GM18868 (cell line): ENCODE results near the gene TARDBP.
"Not testable (repeated sequence)": the region's sequence is repeated elsewhere in the genome, so short reads cannot be mapped to it uniquely, and the experiment has no call there.

Experiments used
- ATAC-seq: cut with Tn5 transposase; IDR thresholded peaks from one replicate; pipeline ENCODE4 v1.9.1; 2021; ENCODE audit warnings: mild to moderate bottlenecking, moderate library complexity; ENCODE audit not compliant: unreplicated experiment

Gene TARDBP

GRCh38 chr1:10992004-10992403, 20.4 kb upstream of the TARDBP start:
- not testable (repeated sequence) for ATAC-seq

GRCh38 chr1:10992864-10993263, 19.6 kb upstream of the TARDBP start:
- ATAC-seq: no peak

GRCh38 chr1:10996100-10996499, 16.4 kb upstream of the TARDBP start:
- no peak for ATAC-seq

- no peak for ATAC-seq
Measured at GRCh38 chr1:11000526-11000925, 11.9 kb upstream of the TARDBP start.

- no peak for ATAC-seq
Measured at GRCh38 chr1:11013160-11013531, 692 bp downstream of the TARDBP start.

GRCh38 chr1:11019358-11019757, 6.9 kb downstream of the TARDBP start:
- ATAC-seq: not testable (repeated sequence)

- ATAC-seq: no peak
Measured at GRCh38 chr1:11019971-11020370, 7.5 kb downstream of the TARDBP start.

GRCh38 chr1:11023201-11023600, 10.7 kb downstream of the TARDBP start:
- ATAC-seq: no peak

- no peak for ATAC-seq
Measured at GRCh38 chr1:11024154-11024873, 11.9 kb downstream of the TARDBP start.

GRCh38 chr1:11024874-11025203, 12.4 kb downstream of the TARDBP start:
- no peak for ATAC-seq

GRCh38 chr1:11025618-11026017, 13.2 kb downstream of the TARDBP start:
- ATAC-seq: no peak

GRCh38 chr1:11026052-11026451, 13.6 kb downstream of the TARDBP start:
- ATAC-seq: no peak

GRCh38 chr1:11026903-11027302, 14.4 kb downstream of the TARDBP start:
- no peak for ATAC-seq

GRCh38 chr1:11027316-11027715, 14.9 kb downstream of the TARDBP start:
- no peak for ATAC-seq

- no peak for ATAC-seq
Measured at GRCh38 chr1:11028018-11028417, 15.6 kb downstream of the TARDBP start.

GRCh38 chr1:11030865-11031264, 18.4 kb downstream of the TARDBP start:
- ATAC-seq: no peak

- ATAC-seq: no peak
Measured at GRCh38 chr1:11031624-11032262, 19.3 kb downstream of the TARDBP start.

GRCh38 chr1:11037019-11037739, 24.7 kb downstream of the TARDBP start:
- not testable (repeated sequence) for ATAC-seq

- ATAC-seq: no peak
Measured at GRCh38 chr1:11037740-11038182, 25.3 kb downstream of the TARDBP start.

- no peak for ATAC-seq
Measured at GRCh38 chr1:11039351-11040104, 27.1 kb downstream of the TARDBP start.

- ATAC-seq: not testable (repeated sequence)
Measured at GRCh38 chr1:11040105-11040429, 27.6 kb downstream of the TARDBP start.
